ENCODE measurements around the gene ATP2A3.

The ATP2A3 gene

DNA sequence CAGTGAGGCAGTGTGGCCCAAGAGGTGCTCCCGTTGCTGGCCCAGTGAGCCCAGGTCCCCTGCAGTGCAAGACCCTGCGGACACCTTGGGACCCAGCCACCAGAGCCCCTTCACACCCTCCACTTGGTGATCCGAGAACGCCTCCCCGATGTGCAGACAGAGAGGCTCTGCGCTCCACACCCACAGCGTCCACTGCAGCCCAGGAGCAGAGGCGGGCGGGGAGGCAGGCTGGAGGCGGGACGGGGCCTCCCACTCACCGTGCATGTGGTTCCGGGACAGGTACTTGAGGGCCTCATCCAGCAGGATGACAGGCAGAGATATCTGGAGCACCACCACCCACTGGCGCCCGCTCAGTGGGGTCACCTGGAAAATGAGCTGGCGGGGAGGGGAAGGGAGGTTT is 35.8 kb downstream of the ATP2A3 start:
- no peak for FAIRE-seq

DNA sequence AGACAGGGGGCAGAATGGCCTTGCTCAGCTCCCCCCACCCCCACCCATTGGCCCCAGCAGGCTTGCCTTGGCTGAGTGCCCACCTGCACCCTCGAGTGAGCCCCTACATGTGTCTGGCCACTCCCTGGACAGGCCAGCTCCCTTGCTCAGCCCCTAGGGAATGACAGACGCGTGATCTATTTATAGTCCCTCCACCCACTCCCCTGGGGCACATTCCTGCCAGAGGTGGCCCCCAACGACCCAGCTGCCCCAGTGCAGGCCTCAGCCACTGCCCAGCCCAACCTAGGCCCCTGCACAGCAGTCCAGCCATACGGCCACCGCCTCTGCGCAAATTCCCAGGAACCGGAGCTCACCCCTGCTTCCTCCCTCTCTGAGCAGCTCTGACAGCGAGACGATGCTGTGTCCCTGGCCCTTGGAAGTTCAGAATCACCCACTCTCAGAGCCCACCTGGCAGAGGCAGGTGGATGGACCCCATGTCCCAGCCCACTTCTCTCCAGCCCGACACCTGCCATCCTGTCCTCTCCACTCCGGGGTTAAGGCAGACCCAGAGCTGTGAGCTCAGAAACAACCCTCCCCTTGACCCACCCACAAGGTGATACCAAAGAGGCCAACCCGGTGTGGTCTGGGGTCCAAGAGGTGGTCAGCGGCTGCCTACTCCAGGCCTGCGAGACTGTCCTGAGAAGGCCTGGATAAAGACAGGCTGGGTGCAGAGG is 36.5 kb downstream of the ATP2A3 start:
- no peak for FAIRE-seq

More for the DNA sequence above, 35.8 kb downstream of the ATP2A3 start:
- no peak for DNase-seq (ENCODE audit: low spot score)

DNA sequence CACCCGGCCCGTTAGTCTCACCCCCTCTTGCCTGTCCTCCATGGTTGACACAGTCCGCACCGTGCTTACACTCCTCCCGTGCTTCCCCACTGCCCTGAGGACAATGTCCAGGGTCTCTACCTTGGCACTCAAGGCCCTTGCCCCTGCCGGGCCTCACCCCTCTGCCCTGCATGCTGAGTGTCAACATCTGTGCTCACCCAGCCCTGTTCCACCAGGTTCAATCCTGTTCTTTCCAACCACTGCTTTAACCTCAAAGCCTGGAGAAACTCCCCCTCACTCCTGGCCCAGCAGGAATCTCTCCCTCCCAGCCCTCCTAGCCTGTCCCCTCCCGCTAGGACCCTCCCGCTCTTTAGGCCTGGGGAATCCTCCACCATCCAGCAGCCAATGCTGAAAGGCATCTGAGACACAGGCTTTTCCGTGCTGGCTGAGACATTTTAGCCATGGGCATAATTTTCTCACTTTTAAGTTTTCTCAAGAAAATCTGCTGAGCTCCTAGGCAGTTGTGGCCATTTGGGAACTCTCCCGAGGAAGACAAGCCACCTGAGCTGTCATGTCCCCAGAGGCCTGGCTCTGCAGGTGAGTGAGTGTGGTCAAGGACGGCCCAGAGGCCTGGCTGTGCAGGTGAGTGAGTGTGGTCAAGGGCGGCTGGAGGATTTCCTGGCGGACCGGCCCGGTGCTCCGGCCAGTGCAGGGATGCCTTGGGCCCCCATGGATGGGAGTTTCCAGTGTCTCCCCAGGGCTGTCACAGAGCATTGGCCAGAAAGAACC is 37.2 kb downstream of the ATP2A3 start:
- FAIRE-seq, result no peak
- DNase-seq (ENCODE audit: low spot score), result no peak

More for the DNA sequence above, 36.5 kb downstream of the ATP2A3 start:
- DNase-seq (ENCODE audit: low spot score), result no peak

DNA sequence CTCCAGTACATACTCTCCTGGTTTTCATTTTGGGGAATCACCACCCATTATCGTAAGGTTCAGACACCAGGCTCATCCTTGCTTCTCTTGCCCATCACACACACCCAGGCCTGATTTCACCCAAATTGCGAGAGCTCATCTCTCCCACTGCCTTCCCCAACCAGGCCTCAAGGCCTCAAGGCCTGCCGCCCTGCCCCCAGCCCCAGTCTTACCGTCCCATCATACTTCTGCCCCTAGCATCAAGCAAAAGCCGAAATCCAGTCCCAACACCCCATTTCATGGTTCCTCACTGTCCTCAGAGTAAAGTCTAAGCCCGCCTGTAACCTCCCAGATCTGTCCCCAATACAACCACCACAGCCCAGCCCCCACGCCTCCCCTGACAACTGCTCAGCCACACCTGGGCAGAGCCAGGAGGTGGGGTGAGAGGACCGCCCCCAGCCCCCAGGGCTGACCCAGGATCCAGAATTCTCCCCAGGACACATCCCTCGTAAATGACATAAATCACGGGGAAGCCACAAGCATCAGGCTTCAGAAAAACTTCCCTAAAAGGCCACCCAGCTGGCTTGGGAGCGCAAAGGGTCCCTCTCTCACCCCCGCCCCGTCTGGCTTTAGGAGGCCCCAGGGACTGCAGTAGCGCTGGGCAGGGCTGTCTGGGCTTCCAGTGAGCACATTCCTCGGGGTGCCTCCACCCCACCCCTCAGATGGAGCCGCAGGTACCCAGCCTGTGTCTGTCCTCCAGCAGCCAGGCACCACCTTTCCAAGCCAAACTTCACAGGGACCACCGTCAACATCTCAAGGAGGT is 38.4 kb downstream of the ATP2A3 start:
- no peak for FAIRE-seq

DNA sequence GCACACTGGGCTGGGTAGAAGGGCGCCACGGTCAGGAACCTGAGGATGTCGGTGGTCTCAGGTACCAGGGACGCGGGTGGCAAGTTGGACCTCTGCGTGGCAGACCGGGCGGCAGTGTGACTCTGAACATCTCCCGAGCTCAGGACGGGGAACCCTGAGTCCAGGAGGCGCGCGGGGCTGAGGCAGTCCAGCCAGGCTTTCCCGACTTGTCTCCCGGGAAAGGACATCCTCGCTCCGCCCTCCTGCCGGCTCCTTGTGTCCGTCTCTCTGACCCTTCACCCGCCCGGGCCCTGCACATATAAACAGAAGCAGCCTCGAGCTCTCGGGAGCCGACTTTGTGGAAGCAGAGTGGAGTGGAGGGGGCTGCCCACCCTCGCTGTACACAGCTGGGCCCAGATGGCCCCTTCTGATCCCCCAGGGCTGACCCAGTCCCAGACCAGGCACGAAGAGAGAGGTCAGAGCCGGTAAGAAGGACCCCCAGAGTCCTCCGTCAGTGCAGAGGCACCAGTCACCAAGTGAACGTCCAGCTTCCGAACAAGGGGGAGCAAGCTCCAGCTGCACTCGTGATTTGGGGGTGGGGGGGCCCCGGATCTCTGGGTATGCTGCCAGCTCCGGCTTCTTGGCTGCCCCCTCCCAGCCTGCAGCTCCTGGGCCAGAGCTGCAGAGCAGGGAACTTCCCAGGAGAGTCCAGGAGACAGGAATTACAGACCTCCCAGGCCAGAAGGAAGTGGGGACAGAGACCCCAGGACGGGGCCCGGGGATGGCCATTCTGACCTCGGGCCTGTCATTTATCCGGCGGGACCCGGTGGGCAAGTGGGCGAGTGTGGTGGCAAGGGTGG is 39.5 kb downstream of the ATP2A3 start:
- no peak for FAIRE-seq

More for the DNA sequence above, 38.4 kb downstream of the ATP2A3 start:
- DNase-seq (ENCODE audit: low spot score), result no peak

DNA sequence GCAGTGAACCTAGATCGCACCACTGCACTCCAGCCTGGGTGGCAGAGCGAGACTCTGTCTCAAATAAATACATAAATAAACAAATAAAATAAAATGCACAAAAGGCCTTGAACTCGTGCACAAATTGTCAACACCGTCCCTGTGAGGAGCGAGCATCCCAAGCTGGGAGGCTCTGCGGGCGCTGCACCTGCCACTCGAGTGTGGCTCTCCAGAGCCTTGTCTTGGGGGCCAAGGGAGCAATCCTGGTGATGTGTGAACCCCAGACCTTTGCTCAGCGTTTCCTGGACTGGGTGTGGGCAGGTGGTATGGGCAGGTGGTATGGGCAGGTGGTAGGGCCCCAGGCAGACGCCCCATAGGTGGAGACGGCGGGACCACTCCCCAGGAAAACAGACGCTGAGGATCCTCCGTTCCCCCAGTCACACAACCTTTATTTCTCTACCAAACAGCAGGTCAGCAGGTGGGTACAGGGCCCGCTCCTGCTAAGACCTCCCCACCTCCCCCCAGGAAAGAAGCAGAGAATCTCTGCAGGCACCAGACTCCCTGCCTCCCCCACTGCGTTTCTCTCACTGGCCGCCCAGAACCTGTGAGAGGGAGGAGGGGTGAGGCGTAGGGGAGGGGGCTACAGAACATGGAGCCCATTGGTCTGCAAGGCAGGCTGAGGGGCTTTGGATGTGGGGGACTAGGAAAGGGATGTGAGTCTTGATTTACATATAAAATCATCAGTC is 40.6 kb downstream of the ATP2A3 start:
- FAIRE-seq, result no peak
- DNase-seq (ENCODE audit: low spot score), result no peak

More for the DNA sequence above, 39.5 kb downstream of the ATP2A3 start:
- DNase-seq (ENCODE audit: low spot score), result no peak

DNA sequence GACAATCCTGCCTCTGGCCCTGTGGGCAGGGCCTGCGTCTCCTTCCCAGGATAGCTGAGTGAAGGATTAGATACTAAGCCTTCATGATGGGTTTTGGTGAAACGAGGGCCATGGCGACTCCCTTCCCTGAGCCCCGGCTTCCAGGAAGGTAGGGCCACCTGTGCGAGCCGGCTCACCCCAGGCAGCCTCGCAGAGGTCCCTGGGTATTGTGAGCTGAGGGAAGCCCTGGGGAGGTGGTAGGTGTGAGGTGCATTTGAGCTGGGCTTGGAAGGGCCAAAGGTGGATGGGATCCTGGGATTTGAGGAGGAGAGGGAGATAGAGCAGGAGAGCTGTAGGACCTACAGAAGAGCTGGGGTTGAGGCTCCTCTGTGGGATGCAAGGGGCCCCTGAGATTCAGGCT is 41.5 kb downstream of the ATP2A3 start:
- FAIRE-seq (no peak), DNase-seq (ENCODE audit: low spot score) (no peak)

DNA sequence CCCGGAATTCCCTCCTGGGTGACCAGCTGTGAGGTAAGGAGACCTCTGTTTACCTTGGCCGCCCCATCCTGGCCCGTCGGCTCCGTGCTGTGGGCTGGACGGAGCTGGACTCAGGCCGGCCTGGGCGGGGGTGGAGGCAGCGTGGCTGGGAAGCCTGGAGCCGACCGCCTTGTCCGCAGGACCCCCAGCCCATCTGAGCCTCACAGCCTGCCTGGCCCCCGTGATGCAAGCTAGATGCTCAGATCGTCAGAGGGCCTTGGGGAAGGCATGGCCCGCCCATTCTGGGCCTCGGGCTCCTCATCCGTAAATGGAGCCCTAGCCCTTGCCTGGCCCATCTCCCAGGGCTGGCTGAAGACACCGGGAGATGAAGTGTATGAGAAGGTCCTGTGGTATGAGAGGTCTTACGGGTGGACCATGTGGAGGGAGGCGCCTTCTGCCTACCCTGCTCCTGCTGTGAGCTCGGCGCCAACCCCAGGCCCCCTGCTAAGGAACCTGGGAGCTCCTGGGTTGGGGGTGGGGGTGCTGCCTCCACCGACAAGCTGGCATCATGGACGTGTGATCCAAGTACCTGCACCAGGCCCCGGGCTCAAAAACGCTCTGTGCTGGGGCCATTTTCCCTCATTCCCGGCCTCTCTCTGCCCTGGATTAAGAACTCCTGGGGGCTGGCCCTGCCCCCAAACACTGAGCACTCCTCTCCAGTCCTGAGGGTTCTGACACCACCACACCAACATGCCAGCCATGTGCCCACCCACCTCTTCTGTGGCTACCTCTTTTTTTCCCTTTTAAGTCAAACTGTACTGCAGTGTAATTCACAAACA is 42.5 kb downstream of the ATP2A3 start:
- DNase-seq (ENCODE audit: low spot score), result no peak

DNA sequence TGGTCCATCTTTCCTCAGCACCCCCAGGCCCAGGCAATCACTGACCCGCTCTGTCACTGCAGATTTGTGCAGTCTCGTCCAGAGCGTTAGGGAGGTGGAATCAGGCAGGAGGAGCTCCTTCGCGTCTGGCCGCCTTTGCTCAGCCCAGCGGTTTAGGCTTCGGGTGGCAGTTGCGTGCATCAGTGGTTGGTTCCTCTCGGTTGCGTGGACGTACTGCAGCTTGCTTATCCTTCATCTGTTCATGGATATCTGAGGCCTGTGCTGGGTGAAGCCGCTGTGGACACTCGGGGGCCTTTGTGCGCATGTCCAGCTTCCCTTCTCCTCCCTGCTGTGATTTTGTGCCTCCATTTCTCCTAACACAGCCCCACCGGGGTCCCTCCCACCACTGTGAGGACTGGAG is 43.2 kb downstream of the ATP2A3 start:
- DNase-seq (ENCODE audit: low spot score) (no peak), FAIRE-seq (no peak)

More for the DNA sequence above, 42.5 kb downstream of the ATP2A3 start:
- no peak for FAIRE-seq

DNA sequence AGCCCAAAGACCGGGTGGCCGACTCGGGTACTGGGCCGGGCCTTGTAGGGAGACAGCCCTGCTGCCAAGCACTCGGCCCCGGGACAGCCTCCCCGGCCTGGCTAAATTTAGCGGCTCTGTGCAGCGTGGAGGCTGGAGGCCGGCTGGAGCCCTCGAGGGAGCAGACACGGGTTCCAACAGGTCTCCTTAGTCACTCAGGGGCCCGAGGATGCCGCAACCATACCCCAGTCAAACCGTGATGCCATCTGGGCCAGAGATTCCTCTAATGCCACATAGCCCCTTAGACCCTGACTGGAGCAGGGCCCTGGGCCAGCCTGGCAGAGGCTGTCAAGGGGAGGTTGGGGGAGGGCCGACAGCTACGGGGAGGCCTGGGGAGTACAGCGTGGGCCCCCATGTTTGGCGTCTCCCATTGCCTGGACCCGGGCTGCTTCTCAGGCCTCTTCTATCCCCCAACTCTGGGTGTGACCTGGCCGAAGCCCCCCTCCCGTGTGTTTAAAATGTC is 45.1 kb downstream of the ATP2A3 start:
- FAIRE-seq (no peak), DNase-seq (ENCODE audit: low spot score) (no peak)

DNA sequence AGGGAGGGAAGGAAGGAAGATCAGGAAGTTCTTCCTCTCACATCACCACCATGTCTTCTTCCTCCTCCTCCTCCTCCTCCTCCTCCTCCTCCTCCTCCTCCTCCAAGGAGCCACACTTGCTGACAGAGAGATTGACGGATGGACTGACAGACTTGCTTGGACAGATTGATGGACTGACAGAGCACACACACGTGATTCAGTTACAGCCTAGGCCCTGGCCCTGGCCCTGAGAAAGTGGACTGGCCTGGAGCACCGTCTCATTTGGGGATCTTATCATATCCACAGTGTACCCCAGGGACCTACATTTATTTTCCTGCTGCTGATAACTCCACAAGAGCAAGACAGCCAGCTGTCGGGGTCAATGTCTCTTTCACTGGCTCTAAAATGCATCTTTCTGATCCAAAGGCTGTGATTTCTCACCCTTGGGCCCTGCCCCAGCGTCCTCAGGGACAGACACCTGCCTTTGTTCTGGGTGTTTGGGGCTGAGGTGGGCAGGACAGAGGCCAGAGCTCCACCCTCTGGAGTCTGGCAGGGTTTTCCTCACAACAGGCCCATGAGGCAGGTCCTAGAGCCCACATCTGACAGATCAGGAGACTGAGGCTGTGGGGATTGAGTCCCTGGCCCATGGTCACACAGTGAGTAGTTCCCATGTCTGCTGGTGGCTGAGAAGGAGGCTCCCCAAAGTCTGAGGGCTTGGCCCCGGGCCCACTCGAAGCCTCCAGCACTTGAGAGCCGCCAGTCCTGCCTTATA is 45.7 kb downstream of the ATP2A3 start:
- no peak for DNase-seq (ENCODE audit: low spot score)
- FAIRE-seq, result no peak

DNA sequence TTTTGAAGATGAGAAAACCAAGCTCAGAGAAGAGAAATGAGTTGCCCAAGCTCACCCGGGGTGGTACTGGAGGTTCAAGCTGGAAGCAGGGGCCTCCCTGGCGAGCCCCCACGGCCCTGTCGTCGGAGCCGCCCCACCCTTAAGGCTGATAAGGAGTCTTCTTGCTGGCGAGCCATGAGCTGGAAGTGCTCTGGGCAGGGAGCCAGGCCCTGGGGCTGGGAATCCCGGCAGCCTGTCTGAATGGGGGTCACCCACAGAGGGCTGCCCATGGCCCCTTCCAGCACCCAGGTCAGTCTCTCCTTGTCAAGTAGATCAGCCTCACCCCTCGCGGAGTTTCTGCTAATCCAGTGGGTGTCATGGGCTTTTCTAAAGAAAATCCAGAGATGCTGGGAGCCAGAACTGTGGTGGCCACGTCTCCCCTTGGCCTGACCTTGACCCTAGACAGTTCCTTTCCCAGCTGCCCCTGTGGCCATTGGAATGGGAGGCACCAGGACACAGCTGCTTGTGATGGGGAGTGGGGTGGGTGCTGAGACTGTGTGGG is 46.8 kb downstream of the ATP2A3 start:
- peak; percentile 29 for DNase-seq (ENCODE audit: low spot score)
- no peak for FAIRE-seq

DNA sequence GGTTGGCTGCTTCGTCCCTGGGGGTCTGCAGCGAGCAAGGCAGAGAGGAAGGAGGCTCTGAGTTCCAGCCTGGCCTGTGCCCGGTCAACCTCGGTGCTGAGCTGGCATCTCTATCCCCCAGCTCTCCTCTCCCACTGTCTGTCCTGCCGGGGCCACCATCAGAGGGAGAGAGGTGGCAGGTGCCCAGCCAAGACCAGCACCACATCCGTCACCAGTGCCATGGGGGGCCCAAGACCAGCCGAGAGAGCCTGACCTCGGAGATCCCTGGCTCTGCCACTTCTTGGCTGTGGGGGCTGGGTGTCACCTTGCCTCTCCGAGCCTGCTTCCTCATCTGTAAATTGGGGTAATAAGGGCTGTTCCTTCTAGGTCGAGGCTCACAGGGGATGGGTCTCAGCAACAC is 47.4 kb downstream of the ATP2A3 start:
- FAIRE-seq (no peak), DNase-seq (ENCODE audit: low spot score) (no peak)

DNA sequence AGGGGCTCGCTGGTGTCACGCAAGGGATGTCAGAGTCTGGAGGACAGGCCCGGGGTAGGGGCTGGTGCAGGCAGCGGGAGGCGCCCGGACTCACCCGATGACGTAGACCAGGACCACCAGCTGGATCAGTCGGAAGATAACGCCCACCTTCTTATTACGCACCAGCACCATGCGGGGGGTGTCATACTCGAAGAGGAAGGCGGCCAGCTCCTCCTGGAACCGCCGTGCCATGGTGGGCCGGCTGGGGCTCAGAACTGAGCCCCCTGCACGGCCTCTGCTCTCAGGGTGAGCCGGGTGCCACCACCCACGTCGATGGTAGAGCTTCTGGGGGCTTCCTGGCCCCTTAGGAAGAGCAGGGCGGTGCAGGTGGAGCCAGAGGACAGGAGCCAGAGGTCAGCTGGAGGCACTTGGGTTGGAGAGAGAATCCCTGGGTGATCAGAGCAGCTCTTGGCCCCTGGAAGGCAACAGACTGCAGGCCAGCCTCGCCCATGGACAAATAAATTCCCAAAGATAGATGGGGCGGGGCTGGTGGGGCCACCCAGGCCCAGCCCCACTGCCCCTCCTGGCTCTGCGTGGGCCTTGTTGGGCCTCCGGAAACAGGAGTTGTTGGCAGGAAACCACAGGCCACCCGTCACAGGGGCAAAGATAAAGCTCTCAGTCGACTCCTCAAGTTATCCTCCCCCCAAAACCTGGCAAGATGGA is 48.1 kb downstream of the ATP2A3 start, which contains the start of gene P2RX1:
Gene P2RX1 (minus strand): TSS at position 471 of the 702 bp plus-strand sequence. CDS start 240 bp downstream, at position 231.
- peak; percentile 34 for DNase-seq (ENCODE audit: low spot score)
- no peak for FAIRE-seq

DNA sequence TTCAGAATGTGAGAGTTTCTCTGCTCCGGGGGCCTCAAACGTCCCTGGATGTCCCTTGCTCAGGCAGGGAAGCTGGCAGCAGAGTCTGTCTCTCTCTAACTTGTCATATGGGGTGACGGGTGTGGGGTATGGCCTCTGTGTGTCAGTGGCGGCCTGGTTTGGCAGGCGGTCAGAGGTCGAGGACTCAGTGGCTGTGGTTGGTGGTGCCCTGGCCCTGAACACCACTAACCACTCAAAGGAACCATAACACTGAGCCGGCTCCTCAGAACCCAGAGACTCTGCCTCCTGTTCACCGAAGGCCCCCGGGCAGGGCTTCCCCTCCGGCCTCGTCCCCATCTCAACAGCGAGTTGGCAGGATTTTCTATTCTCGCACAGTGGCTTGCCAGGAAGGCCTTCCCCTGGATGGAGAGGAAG is 48.6 kb downstream of the ATP2A3 start:
- DNase-seq (ENCODE audit: low spot score) (no peak), FAIRE-seq (no peak)

DNA sequence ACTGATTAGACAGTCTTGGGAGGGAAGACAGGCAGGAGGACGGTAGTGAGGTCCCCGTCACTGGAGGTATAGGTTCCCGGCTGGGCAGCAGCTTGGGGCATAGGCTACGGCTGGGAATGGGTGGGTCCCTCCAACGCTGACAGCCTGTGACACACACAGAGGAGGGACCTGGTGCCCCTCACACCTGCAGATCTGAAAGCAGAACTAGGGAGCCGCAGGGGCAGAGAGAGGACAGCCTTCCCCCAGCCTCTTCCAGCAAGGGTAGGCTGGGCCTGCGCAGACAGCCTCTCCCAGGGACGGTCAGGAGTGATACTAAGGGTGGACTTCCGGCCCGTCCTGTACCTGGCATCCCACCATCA is 49.9 kb downstream of the ATP2A3 start:
- DNase-seq (ENCODE audit: low spot score) (no peak), FAIRE-seq (no peak)

DNA sequence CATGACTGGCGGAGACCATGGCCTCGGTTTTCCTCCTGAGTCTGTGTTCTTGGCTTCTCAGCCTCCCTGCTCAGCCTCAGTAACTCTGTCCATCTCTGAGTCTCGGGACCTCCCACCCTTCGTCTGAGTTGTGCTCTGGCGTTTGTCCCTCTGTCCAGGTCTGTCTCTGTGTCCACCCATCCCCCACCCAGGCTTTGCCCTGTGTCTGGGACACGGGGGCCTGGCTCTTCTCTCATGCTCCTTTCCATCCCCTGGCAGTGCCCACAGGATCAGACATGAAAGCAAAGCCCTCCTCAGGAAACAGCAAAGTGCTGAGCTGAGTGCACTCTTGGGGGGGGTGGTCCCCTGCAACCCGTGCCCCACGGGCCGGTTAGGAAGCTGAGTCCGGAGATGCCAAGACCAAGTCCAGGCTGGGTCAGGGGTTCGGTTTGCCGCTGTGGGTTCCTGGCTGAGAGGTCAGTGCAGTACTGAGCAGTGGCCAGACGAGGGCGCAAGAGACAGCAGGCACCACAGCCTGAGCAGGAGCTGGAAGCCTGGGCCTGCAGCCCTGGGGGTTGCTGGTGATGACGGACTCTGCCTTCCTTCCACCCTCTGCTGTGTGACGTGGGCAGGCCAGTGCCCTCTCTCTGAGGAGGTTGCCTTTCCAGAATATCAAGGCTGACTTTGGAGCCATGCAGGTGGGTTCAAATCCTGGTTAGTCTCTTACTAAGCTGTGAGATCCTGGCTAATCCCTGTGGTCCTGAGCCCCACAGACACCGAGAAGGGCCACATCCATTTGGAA is 50.5 kb downstream of the ATP2A3 start:
- no peak for FAIRE-seq
- peak; percentile 71 for DNase-seq (ENCODE audit: low spot score)
